HCT116 (cell line): ENCODE data around the gene FBXO31.

ENCODE experiments used
- EZH2phosphoT487 ChIP-seq: fragments of 200-600 bp; IDR thresholded peaks from 2 replicates; pipeline ENCODE4 v1.6.1; 2018; ENCODE audit warnings: antibody characterized with exemption, borderline replicate concordance
- POLR2A ChIP-seq: IDR thresholded peaks from 2 replicates; pipeline ENCODE4 v1.7.0; 2011; ENCODE audit warnings: borderline replicate concordance; ENCODE audit not compliant: insufficient read depth, insufficient read length; ENCODE audit errors: extremely low read depth
- POLR2AphosphoS5 ChIP-seq: IDR thresholded peaks from 2 replicates; pipeline ENCODE4 v1.6.1; 2011; ENCODE audit warnings: mild to moderate bottlenecking, low read depth, low read length, moderate library complexity
- RAD21 ChIP-seq: IDR thresholded peaks from 2 replicates; pipeline ENCODE4 v1.6.1; 2012; ENCODE audit warnings: low read depth, mild to moderate bottlenecking
- ZFX ChIP-seq: fragments of 450-650 bp; IDR thresholded peaks from 2 replicates; pipeline ENCODE4 v1.6.1; 2017
- TF ChIP-seq, protein P1 (sequence below), 3 experiments: fragments of 200-600 bp in 1 of 3; sonication (generic) in 1 of 3; IDR thresholded peaks in 2 of 3; conservative IDR thresholded peaks in 1 of 3; 2 replicates each; pipeline ENCODE4 v1.5.1; 2012 to 2017; ENCODE audit warnings: low read depth in 2 of 3, low read length in 2 of 3, antibody characterized with exemption in 1 of 3, borderline replicate concordance in 1 of 3, control low read depth in 1 of 3, mild to moderate bottlenecking in 1 of 3, mixed read lengths in 1 of 3, mixed run types in 1 of 3, moderate library complexity in 1 of 3; ENCODE audit not compliant: insufficient read depth in 1 of 3

DNA sequence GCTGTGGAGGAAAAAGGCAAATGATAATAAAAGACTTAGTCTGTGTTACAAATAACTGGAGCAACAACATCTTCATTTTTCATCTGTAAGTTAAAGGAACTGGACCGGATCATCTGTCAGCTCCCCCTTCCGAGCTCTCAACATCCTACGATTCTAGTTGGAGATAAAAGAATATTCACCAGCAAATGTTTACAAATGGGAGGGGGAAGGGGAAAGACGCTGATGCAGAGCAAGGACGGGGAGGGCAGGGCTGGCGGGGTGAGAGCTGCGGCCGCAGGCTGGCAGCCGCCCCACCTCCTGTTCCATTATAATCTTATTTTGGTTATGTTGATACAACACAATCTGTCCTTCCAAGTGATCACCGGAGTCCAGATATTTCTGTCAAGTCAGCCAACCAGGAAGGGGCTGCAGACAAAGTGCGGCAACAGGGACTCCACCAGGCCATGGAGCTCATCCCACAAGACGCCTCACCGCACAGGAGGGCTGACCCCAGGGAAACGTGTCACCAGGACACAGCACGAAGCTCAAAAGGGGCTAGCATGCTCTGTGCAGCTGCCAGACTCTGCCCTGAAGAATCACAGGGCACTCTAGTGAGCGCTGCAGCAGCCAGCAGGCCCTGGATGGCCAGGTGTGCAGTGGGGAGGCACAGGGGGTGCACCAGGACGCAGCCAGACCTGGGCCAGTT is 19.7 kb downstream of the FBXO31 start:
- TF ChIP-seq POLR2A (no peak), POLR2AphosphoS5 (no peak), ZFX (no peak), EZH2phosphoT487 (no peak), RAD21 (no peak)
- TF ChIP-seq, protein P1, sequence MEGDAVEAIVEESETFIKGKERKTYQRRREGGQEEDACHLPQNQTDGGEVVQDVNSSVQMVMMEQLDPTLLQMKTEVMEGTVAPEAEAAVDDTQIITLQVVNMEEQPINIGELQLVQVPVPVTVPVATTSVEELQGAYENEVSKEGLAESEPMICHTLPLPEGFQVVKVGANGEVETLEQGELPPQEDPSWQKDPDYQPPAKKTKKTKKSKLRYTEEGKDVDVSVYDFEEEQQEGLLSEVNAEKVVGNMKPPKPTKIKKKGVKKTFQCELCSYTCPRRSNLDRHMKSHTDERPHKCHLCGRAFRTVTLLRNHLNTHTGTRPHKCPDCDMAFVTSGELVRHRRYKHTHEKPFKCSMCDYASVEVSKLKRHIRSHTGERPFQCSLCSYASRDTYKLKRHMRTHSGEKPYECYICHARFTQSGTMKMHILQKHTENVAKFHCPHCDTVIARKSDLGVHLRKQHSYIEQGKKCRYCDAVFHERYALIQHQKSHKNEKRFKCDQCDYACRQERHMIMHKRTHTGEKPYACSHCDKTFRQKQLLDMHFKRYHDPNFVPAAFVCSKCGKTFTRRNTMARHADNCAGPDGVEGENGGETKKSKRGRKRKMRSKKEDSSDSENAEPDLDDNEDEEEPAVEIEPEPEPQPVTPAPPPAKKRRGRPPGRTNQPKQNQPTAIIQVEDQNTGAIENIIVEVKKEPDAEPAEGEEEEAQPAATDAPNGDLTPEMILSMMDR (IDR thresholded peaks at IDR 0.05 in 2 of 3, conservative IDR thresholded peaks at IDR 0.05 in 1 of 3; ENCODE audit: borderline replicate concordance in 1 of 3, insufficient read depth in 1 of 3, low read depth in 2 of 3, low read length in 2 of 3), result no peak
